Suprapubic skin (tissue), 4 donors: ENCODE results near the gene DBP. TPM values are rescaled to one million over a fixed set of nuclear protein-coding genes. Genes with fewer than 3 reads are reported as not detected.

Experiments
- DNase-seq, 2 donors: peaks; one replicate each; pipeline ENCODE4 v3.0.0-alpha.2; 2019; ENCODE audit warnings: low spot score in 2 of 2
- H3K27ac ChIP-seq: fragments of 200-600 bp; sonication (generic); one replicate; pipeline ENCODE4 v1.5.1; 2019
- H3K27me3 ChIP-seq: fragments of 200-600 bp; sonication (generic); one replicate; pipeline ENCODE4 v1.5.1; 2019
- H3K36me3 ChIP-seq: fragments of 200-600 bp; sonication (generic); one replicate; pipeline ENCODE4 v1.5.1; 2019
- H3K4me1 ChIP-seq: fragments of 200-600 bp; sonication (generic); one replicate; pipeline ENCODE4 v1.5.1; 2019
- H3K4me3 ChIP-seq: fragments of 200-600 bp; sonication (generic); one replicate; pipeline ENCODE4 v1.5.1; 2019; ENCODE audit warnings: mild to moderate bottlenecking
- H3K9me3 ChIP-seq: fragments of 200-600 bp; sonication (generic); one replicate; pipeline ENCODE4 v1.5.1; 2019
- CTCF ChIP-seq, 2 donors: fragments of 200-600 bp in 1 of 2; fragments of 450-650 bp in 1 of 2; sonication (generic) in 1 of 2; IDR thresholded peaks; one replicate each; pipeline ENCODE4 v1.5.1; 2016 to 2019; ENCODE audit warnings: antibody characterized with exemption in 2 of 2, mild to moderate bottlenecking in 1 of 2, moderate library complexity in 1 of 2
- EP300 ChIP-seq: sonication (generic); formaldehyde crosslinking; IDR thresholded peaks from one replicate; pipeline ENCODE4 v1.6.1; 2017; ENCODE audit warnings: antibody characterized with exemption
- POLR2A ChIP-seq, 2 donors: fragments of 450-650 bp; IDR thresholded peaks; one replicate each; pipeline ENCODE4 v1.6.1; 2017; ENCODE audit warnings: antibody characterized with exemption in 2 of 2, mild to moderate bottlenecking in 2 of 2, moderate library complexity in 2 of 2
- POLR2AphosphoS5 ChIP-seq, 3 donors: sonication (generic); formaldehyde crosslinking; IDR thresholded peaks; one replicate each; pipeline ENCODE4 v1.6.1; 2017; ENCODE audit warnings: antibody characterized with exemption in 3 of 3
- WGBS: methylation state at CpG from one replicate; pipeline ENCODE4 v1.1.5; 2018; 5-methylcytosine and 5-hydroxymethylcytosine counted together
- total RNA-seq, 4 donors: library from RNA; depleted of rRNA; stranded (reverse); fragments of >200 nt; gene quantifications; one replicate each; pipeline ENCODE4 v1.1.0, GENCODE V29; 2016

The DBP gene
- total RNA-seq, 4 donors from 2014 or later = 11.2 to 22.3 (median 17.8) TPM

GRCh38 chr19:48674921-48675824 lies 38.0 kb upstream of the DBP start:
- TF ChIP-seq CTCF (IDR thresholded peaks at IDR 0.05) (peak; percentile 72 to 89), EP300 (no peak)
- DNase-seq = peak; percentile 90 to 91
- Histone ChIP-seq H3K4me3 (no peak overlapping the region), H3K27me3 (no peaks in the 10 kb centered on the region), H3K9me3 (no peaks in the 10 kb centered on the region), H3K36me3 (no peaks in the 10 kb centered on the region), H3K27ac (peak overlapping the region; percentile 73), H3K4me1 (peaks cover 28% of the 10 kb centered on the region)
- WGBS = 41% methylated on average over 25 of the region's 28 CpGs

- peaks cover 28% of the 10 kb centered on the region for H3K4me1 ChIP-seq
- H3K27ac ChIP-seq = no peak overlapping the region
- no peaks in the 10 kb centered on the region for H3K27me3 ChIP-seq
- WGBS = 90% methylated on average over 16 of the region's 19 CpGs
- no peaks in the 10 kb centered on the region for H3K9me3 ChIP-seq
- no peak for TF ChIP-seq POLR2A (IDR thresholded peaks at IDR 0.05)
- TF ChIP-seq CTCF (IDR thresholded peaks at IDR 0.05) = no peak
- no peak for TF ChIP-seq EP300
- TF ChIP-seq POLR2AphosphoS5 (IDR thresholded peaks at IDR 0.05) = no peak
- H3K4me3 ChIP-seq = no peak overlapping the region
- no peaks in the 10 kb centered on the region for H3K36me3 ChIP-seq
- DNase-seq = no peak
Measured at GRCh38 chr19:48674216-48674809, 37.1 kb upstream of the DBP start.

DNA sequence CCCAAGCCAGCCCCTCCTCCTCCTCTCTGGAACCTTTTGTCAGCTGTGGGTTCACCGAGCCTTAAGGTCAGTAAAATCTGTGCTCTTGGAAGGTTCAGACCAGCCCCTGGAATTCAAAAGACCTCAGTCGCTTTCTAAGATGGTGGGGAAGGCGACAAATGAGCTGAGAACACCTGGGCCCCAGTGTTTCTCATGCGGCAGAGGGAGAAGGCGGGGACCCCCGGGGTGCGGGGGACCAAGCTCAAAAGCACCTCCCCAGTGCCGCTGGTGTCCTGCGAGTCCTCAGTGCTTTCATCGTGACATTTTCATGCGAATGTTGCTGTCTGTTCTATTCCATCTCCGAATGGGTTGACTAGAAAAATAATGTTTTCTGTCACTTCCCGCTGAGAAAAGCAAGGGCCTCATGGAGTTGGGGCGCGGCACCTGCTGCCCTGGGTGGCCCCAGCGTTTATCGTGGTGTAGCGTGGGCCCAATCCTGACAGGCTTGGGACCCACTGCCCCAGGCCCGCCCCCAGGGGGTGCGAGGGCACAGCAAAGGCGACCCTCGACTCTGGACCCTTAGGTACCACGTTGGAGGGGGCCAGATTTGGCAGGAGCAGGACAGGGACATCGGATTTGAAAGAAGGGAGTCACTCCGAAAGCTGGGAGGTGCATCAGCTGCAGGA lies 36.4 kb upstream of the DBP start:
- no peaks in the 10 kb centered on the region for H3K9me3 ChIP-seq
- H3K27ac ChIP-seq = no peak overlapping the region
- H3K27me3 ChIP-seq = no peaks in the 10 kb centered on the region
- TF ChIP-seq EP300 = no peak
- no peak for TF ChIP-seq POLR2AphosphoS5 (IDR thresholded peaks at IDR 0.05)
- TF ChIP-seq CTCF (IDR thresholded peaks at IDR 0.05) = no peak
- TF ChIP-seq POLR2A (IDR thresholded peaks at IDR 0.05) = no peak
- no peak for DNase-seq
- H3K4me3 ChIP-seq = no peak overlapping the region
- 80% methylated on average over 24 of the region's 25 CpGs for WGBS
- H3K36me3 ChIP-seq = no peaks in the 10 kb centered on the region
- H3K4me1 ChIP-seq = peaks cover 25% of the 10 kb centered on the region

DNA sequence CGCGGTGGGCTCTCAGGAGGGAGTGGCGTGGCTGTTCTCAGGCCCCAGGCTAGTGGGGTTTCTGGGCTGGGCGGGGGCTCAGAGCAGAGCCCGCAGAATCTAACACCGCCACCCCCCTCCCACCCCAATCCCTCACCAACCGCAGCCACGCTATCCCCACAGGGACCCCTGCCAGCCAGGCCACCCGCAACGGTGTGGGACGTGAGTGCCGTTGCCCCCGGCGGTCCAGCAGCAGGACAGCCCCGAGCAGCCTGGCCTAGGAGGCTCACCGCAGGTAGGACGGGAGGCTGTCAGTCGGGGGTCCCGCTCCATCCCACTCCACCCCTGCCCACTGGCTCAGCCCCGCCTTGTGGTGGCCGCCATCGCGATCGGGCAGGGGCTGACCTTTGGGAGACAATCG lies 35.8 kb upstream of the DBP start, which contains the start of gene NTN5:
NTN5 (minus strand) TSS at position 24 of the 400 bp plus-strand sequence. CDS start 2,031 bp downstream, outside the sequence.
- H3K9me3 ChIP-seq = no peaks in the 10 kb centered on the region
- 82% methylated on average over 14 of the region's 25 CpGs for WGBS
- H3K36me3 ChIP-seq = no peaks in the 10 kb centered on the region
- peaks cover 19% of the 10 kb centered on the region for H3K4me1 ChIP-seq
- no peaks in the 10 kb centered on the region for H3K27me3 ChIP-seq
- H3K4me3 ChIP-seq = no peak within 1 kb of the TSS
- DNase-seq = peak in 1 of 2 donors; percentile 70
- no peak within 1 kb of the TSS for H3K27ac ChIP-seq
- TF ChIP-seq EP300 (no peak), CTCF (IDR thresholded peaks at IDR 0.05) (no peak), POLR2AphosphoS5 (IDR thresholded peaks at IDR 0.05) (no peak), POLR2A (IDR thresholded peaks at IDR 0.05) (no peak)
